GM23338 (cell line): ENCODE results near the gene AP5S1. TPM values are rescaled to one million over a fixed set of nuclear protein-coding genes. Genes with fewer than 3 reads are reported as not detected.

Experiments
- ATAC-seq: fragments of 200-7000 bp; cut with Tn5 transposase; 3 replicates; pipeline ENCODE4 v1.9.1; 2020
- DNase-seq: peaks from one replicate; pipeline ENCODE4 v3.0.0-alpha.2; 2015; ENCODE audit warnings: low spot score
- H2AFZ ChIP-seq: fragments of 200-600 bp; sonication (generic); 2 replicates; pipeline ENCODE4 v1.8.0; 2016; ENCODE audit warnings: antibody characterized with exemption, mild to moderate bottlenecking, moderate library complexity
- H3F3A ChIP-seq: fragments of 200-600 bp; sonication (generic); replicated peaks from 2 replicates; pipeline ENCODE4 v1.8.0; 2017; ENCODE audit warnings: antibody characterized with exemption, mixed run types, low read depth
- H3K27ac ChIP-seq: fragments of 200-600 bp; sonication (generic); 2 replicates; pipeline ENCODE4 v1.6.1; 2016; ENCODE audit warnings: low read depth
- H3K27me3 ChIP-seq: fragments of 200-600 bp; sonication (generic); 2 replicates; pipeline ENCODE4 v1.8.0; 2016; ENCODE audit warnings: mild to moderate bottlenecking, mixed run types, moderate library complexity; ENCODE audit not compliant: insufficient read depth
- H3K36me3 ChIP-seq: fragments of 200-600 bp; sonication (generic); 2 replicates; pipeline ENCODE4 v1.8.0; 2016; ENCODE audit warnings: mild to moderate bottlenecking; ENCODE audit not compliant: insufficient read depth
- H3K4me1 ChIP-seq: fragments of 200-600 bp; sonication (generic); 2 replicates; pipeline ENCODE4 v1.8.0; 2016; ENCODE audit warnings: mild to moderate bottlenecking, moderate library complexity; ENCODE audit not compliant: insufficient read depth
- H3K4me2 ChIP-seq: fragments of 200-600 bp; sonication (generic); 2 replicates; pipeline ENCODE4 v1.7.1; 2017; ENCODE audit warnings: mixed run types
- H3K4me3 ChIP-seq: fragments of 200-600 bp; sonication (generic); 2 replicates; pipeline ENCODE4 v1.6.1; 2016; ENCODE audit warnings: mixed run types
- H3K79me2 ChIP-seq: fragments of 200-600 bp; sonication (generic); replicated peaks from 2 replicates; pipeline ENCODE4 v1.8.0; 2017; ENCODE audit warnings: mild to moderate bottlenecking; ENCODE audit not compliant: insufficient read depth
- H3K9me2 ChIP-seq: fragments of 200-600 bp; sonication (generic); 2 replicates; pipeline ENCODE4 v1.8.0; 2017; ENCODE audit not compliant: insufficient read depth
- H4K20me1 ChIP-seq: fragments of 200-600 bp; sonication (generic); replicated peaks from 2 replicates; pipeline ENCODE4 v1.8.0; 2017; ENCODE audit warnings: mild to moderate bottlenecking; ENCODE audit not compliant: insufficient read depth
- H3K27ac Mint-ChIP-seq: 2 replicates; pipeline ENCODE4 v1.8.0; 2020; ENCODE audit warnings: inconsistent platforms, mild to moderate bottlenecking, moderate library complexity, mixed read lengths
- H3K27me3 Mint-ChIP-seq: 3 replicates; pipeline ENCODE4 v1.8.0; 2022; ENCODE audit warnings: low read depth, mild to moderate bottlenecking, moderate library complexity, mixed read lengths, inconsistent platforms; ENCODE audit not compliant: insufficient read depth, poor library complexity
- H3K36me3 Mint-ChIP-seq: 3 replicates; pipeline ENCODE4 v1.8.0; 2021; ENCODE audit warnings: low read depth, mild to moderate bottlenecking, inconsistent platforms, moderate library complexity, mixed read lengths
- H3K4me1 Mint-ChIP-seq: 3 replicates; pipeline ENCODE4 v1.8.0; 2020; ENCODE audit warnings: mild to moderate bottlenecking, inconsistent platforms, mixed read lengths
- H3K4me3 Mint-ChIP-seq: 3 replicates; pipeline ENCODE4 v1.8.0; 2021; ENCODE audit warnings: moderate library complexity, mild to moderate bottlenecking, inconsistent platforms, mixed read lengths
- H3K9me3 Mint-ChIP-seq: 3 replicates; pipeline ENCODE4 v1.8.0; 2020; ENCODE audit warnings: moderate library complexity, mild to moderate bottlenecking, inconsistent platforms, mixed read lengths
- ETS1 ChIP-seq: IDR thresholded peaks from 2 replicates; pipeline ENCODE4 v1.6.1; 2016; ENCODE audit warnings: antibody characterized with exemption
- JUNB ChIP-seq: IDR thresholded peaks from one replicate; pipeline ENCODE4 v1.6.1; 2016; ENCODE audit warnings: antibody characterized with exemption; ENCODE audit not compliant: unreplicated experiment
- NANOG ChIP-seq: IDR thresholded peaks from 2 replicates; pipeline ENCODE4 v1.6.1; 2016; ENCODE audit warnings: antibody characterized with exemption, borderline replicate concordance
- REST ChIP-seq: IDR thresholded peaks from one replicate; pipeline ENCODE4 v1.6.1; 2018; ENCODE audit warnings: antibody characterized with exemption; ENCODE audit not compliant: unreplicated experiment
- STAT1 ChIP-seq: IDR thresholded peaks from one replicate; pipeline ENCODE4 v1.6.1; 2016; ENCODE audit warnings: antibody characterized with exemption; ENCODE audit not compliant: unreplicated experiment
- ZNF114 ChIP-seq: fragments of 250-450 bp; sonication (Bioruptor Pico); IDR thresholded peaks from 2 replicates; pipeline ENCODE4 v1.5.0; 2020; ENCODE audit warnings: mild to moderate bottlenecking, moderate library complexity
- ZNF462 ChIP-seq: fragments of 250-450 bp; sonication (Bioruptor Pico); IDR thresholded peaks from 2 replicates; pipeline ENCODE4 v1.5.0; 2020; ENCODE audit warnings: mild to moderate bottlenecking, moderate library complexity
- polyA plus RNA-seq: library from polyadenylated mRNA; unstranded; fragments of >200 nt; fragmentation: Nextera tagmentation; extraction: Ambion mirVana; gene quantifications from 2 replicates; pipeline ENCODE4 v1.2.1, GENCODE V29; 2016
- total RNA-seq: library from RNA; depleted of rRNA; stranded (reverse); fragments of >200 nt; shearing (Covaris generic); gene quantifications from 2 replicates; pipeline ENCODE4 v1.2.3, GENCODE V29; 2014

AP5S1 gene
- total and polyA plus RNA-seq, 2 experiments from 2014 or later = 1.8 to 2.8 TPM

GRCh38 chr20:3875378-3875974 lies 55.1 kb downstream of the AP5S1 start:
- Histone ChIP-seq H3K4me2 (no peak overlapping the region), H3F3A (no peaks in the 10 kb centered on the region), H3K4me3 (no peak overlapping the region), H4K20me1 (no peaks in the 10 kb centered on the region; the same call in 1 of the 2 replicates), H3K79me2 (no peaks in the 10 kb centered on the region), H2AFZ (no peak overlapping the region), H3K27ac (no peak overlapping the region), H3K9me2 (no peaks in the 10 kb centered on the region), H3K36me3 (0 out of 2 replicates have a peak, but pooled peaks cover 3% of the 10 kb centered on the region), H3K4me1 (no peaks in the 10 kb centered on the region), H3K27me3 (no peaks in the 10 kb centered on the region)
- peak; percentile 29; the same call in 2 of the 3 replicates for ATAC-seq
- Mint-ChIP-seq H3K27ac (no peak overlapping the region), H3K4me3 (no peak overlapping the region), H3K36me3 (peaks cover 20% of the 10 kb centered on the region; the same call in 2 of the 3 replicates), H3K4me1 (peaks cover 7% of the 10 kb centered on the region; the same call in 2 of the 3 replicates), H3K27me3 (peaks cover 8% of the 10 kb centered on the region), H3K9me3 (no peaks in the 10 kb centered on the region)
- peak; percentile 11 for DNase-seq
- TF ChIP-seq STAT1 (no peak), NANOG (no peak), ETS1 (no peak)

- H3K9me3 Mint-ChIP-seq = no peaks in the 10 kb centered on the region
- no peaks in the 10 kb centered on the region for H3K9me2 ChIP-seq
- no peaks in the 10 kb centered on the region for H3K79me2 ChIP-seq
- H3K4me3 Mint-ChIP-seq = no peak overlapping the region
- H4K20me1 ChIP-seq = no peaks in the 10 kb centered on the region; the same call in 1 of the 2 replicates
- H3F3A ChIP-seq = no peaks in the 10 kb centered on the region
- H3K4me2 ChIP-seq = no peak overlapping the region
- 0 out of 2 replicates have a peak, but pooled peaks cover 3% of the 10 kb centered on the region for H3K36me3 ChIP-seq
- no peak overlapping the region for H2AFZ ChIP-seq
- H3K27ac ChIP-seq = no peak overlapping the region
- H3K27me3 Mint-ChIP-seq = peaks cover 4% of the 10 kb centered on the region
- peaks cover 20% of the 10 kb centered on the region; the same call in 2 of the 3 replicates for H3K36me3 Mint-ChIP-seq
- no peak for DNase-seq
- H3K4me1 Mint-ChIP-seq = peaks cover 7% of the 10 kb centered on the region; the same call in 2 of the 3 replicates
- no peak overlapping the region for H3K27ac Mint-ChIP-seq
- H3K4me3 ChIP-seq = no peak overlapping the region
- H3K27me3 ChIP-seq = no peaks in the 10 kb centered on the region
- ATAC-seq = no peak
- H3K4me1 ChIP-seq = no peaks in the 10 kb centered on the region
- TF ChIP-seq REST (no peak), ZNF462 (CRISPR knock-in tag) (no peak), STAT1 (no peak), ZNF114 (CRISPR knock-in tag) (no peak), ETS1 (no peak), JUNB (no peak)
Measured at GRCh38 chr20:3876000-3876399, 55.7 kb downstream of the AP5S1 start.
